GM18505 (cell line): ENCODE results near the gene DEUP1.

Source experiments
- ATAC-seq: cut with Tn5 transposase; IDR thresholded peaks from one replicate; pipeline ENCODE4 v1.9.1; 2021; ENCODE audit not compliant: unreplicated experiment
- POLR2A ChIP-seq: IDR thresholded peaks from 4 replicates; pipeline ENCODE4 v1.6.1; 2011; ENCODE audit warnings: borderline replicate concordance; ENCODE audit not compliant: insufficient read depth, insufficient read length; ENCODE audit errors: extremely low read depth

The DEUP1 gene

GRCh38 chr11:93476796-93477195 lies 146.3 kb downstream of the DEUP1 start:
- ATAC-seq, result no peak
- TF ChIP-seq POLR2A, result no peak

- no peak for ATAC-seq
- TF ChIP-seq POLR2A, result no peak
Observed at GRCh38 chr11:93477684-93478234, 147.2 kb downstream of the DEUP1 start.

- no peak for ATAC-seq
- no peak for TF ChIP-seq POLR2A
Observed at GRCh38 chr11:93478841-93479240, 148.3 kb downstream of the DEUP1 start.

GRCh38 chr11:93480256-93480655 lies 149.7 kb downstream of the DEUP1 start:
- ATAC-seq, result no peak

GRCh38 chr11:93480756-93481155 lies 150.2 kb downstream of the DEUP1 start:
- no peak for TF ChIP-seq POLR2A
- no peak for ATAC-seq

More at GRCh38 chr11:93480256-93480655, 149.7 kb downstream of the DEUP1 start:
- no peak for TF ChIP-seq POLR2A

GRCh38 chr11:93481279-93481678 lies 150.7 kb downstream of the DEUP1 start:
- ATAC-seq, result no peak
- no peak for TF ChIP-seq POLR2A

GRCh38 chr11:93481696-93482095 lies 151.2 kb downstream of the DEUP1 start:
- no peak for ATAC-seq
- no peak for TF ChIP-seq POLR2A

- TF ChIP-seq POLR2A, result no peak
- no peak for ATAC-seq
Observed at GRCh38 chr11:93482556-93482955, 152.0 kb downstream of the DEUP1 start.

- no peak for ATAC-seq
- TF ChIP-seq POLR2A, result no peak
Observed at GRCh38 chr11:93484716-93485115, 154.2 kb downstream of the DEUP1 start.

GRCh38 chr11:93485983-93486382 lies 155.4 kb downstream of the DEUP1 start:
- no peak for ATAC-seq

GRCh38 chr11:93487032-93487483 lies 156.5 kb downstream of the DEUP1 start:
- no peak for ATAC-seq

More at GRCh38 chr11:93485983-93486382, 155.4 kb downstream of the DEUP1 start:
- TF ChIP-seq POLR2A, result no peak

More at GRCh38 chr11:93487032-93487483, 156.5 kb downstream of the DEUP1 start:
- TF ChIP-seq POLR2A, result no peak
